ENCODE data around the gene CCDC124.
A peak's percentile ranks its signal among the peaks of the same experiment; 100 is the strongest.
"Not testable (repeated sequence)": the region's sequence is repeated elsewhere in the genome, so short reads cannot be mapped to it uniquely, and the experiment has no call there.

The CCDC124 gene, protein sequence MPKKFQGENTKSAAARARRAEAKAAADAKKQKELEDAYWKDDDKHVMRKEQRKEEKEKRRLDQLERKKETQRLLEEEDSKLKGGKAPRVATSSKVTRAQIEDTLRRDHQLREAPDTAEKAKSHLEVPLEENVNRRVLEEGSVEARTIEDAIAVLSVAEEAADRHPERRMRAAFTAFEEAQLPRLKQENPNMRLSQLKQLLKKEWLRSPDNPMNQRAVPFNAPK

DNA sequence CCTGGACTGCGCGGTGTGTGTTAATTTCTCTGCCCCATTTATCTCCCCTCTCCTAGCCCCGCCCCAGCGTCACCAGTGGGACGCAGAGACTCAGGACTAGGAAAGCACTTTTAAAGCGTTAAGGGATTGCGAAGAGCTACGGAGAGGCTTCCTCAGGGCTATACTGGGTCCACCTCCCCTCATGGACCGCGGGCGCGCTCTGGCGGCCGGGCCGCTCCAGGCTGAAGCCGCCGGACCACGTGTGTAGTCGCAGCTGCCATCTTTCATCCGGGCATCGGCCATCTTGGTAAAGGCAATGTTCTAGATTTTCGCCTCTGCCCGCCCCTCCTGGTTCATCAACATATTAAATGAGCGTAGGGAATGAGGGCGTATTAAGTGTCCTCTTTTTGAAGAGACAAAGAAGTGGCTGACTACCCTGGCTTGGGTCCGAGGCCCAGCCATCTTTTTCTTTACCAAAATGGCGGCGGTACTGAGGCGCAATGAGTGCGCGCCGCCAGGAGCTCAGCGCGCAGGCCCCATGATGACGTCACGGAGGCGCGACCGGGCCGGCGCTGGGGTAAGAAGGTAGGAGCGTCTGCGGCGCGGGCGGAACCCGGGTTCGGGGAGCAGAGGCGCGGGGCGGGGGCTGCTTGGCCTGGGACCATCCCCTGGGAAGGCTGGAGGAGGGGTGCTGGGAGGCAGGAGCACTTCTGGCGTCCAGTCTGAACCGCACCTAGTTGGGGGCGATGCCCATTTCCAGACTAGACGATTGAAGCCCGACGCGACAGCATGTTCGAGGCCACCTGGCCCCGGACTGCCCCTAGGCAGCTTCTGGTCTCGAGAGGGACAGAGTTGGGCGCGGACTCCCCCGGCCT lies at the start of gene CCDC124:
Gene CCDC124, plus strand, starts transcription at position 531 of the 854 bp plus-strand sequence. CDS start 3,406 bp downstream, outside the sequence.
- peak; percentile 89 to 98 (median 96) for DNase-seq

DNA sequence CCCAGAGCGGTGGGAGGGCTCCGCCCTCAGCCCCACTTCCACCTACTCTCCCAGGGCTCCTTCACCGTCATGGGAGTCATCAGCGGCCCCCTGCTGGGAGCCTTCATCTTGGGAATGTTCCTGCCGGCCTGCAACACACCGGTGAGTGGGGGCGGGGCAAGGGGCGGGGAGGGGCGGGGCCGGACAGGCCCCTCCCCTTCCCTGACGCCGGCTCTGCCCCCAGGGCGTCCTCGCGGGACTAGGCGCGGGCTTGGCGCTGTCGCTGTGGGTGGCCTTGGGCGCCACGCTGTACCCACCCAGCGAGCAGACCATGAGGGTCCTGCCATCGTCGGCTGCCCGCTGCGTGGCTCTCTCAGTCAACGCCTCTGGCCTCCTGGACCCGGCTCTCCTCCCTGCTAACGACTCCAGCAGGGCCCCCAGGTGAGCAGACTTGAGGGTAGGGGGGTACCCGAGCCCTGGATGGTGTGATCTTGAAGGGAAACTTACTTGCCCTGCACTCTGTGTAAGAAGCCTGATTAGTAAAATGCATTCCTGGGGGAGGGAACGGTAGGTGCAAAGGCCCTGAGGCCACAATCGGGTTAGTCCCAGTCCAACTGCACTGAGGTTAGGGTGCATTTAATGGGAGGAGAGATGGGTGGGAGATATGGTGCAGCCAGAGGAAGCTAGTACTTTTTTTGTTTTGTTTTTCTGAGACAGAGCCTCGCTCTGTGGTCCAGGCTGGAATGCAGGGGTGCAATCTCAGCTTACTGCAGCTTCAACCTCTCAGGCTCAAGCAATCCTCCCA lies 49.0 kb upstream of the CCDC124 start:
- DNase-seq = no peak

DNA sequence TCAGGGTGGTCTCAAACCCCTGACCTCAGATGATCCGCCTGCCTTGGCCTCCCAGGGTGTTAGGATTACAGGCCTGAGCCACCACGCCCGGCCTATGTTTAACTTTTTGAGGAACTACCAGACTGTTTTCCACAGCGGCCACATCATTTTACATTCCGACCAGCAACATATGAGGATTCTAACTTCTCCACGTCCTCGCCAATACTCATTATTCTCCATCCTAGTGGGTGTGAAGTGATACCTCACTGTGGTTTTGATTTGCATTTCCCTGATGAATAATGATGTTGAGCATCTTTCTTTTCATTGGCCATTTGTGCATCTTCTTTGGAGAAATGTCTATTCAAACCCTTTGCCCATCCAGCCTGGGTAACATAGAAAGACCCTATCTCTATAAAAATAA lies 46.3 kb upstream of the CCDC124 start:
- DNase-seq = no peak

DNA sequence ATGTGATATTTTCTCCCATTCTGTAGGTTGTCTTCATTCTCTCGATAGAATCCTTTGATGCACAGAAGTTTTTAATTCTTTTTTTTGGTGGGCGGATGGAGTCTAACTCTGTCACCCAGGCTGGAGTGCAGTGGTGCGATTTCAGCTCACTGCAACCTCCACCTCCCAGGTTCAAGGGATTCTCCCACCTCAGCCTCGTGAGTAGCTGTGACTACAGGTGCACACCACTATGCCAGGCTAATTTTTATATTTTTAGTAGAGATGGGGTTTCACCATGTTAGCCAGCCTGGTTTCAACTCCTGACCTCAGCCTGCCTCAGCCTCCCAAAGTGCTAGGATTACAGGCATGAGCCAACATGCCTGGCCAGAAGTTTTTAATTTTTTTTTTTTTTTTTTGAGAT lies 45.6 kb upstream of the CCDC124 start:
- DNase-seq = not testable (repeated sequence)

DNA sequence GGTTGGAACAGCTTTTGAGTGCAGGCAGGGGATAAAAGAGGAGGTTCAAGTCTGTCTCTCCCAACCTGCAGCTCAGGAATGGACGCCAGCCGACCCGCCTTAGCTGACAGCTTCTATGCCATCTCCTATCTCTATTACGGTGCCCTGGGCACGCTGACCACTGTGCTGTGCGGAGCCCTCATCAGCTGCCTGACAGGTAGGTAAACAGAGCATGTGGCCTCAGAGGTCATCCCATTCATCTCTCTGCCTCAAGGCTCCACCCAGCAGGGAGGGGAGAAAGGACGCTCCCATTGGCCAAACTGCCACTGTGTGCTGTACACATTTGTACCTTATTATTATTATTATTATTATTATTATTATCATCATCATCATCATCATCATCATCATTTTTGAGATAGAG lies 44.6 kb upstream of the CCDC124 start:
- no peak for DNase-seq

DNA sequence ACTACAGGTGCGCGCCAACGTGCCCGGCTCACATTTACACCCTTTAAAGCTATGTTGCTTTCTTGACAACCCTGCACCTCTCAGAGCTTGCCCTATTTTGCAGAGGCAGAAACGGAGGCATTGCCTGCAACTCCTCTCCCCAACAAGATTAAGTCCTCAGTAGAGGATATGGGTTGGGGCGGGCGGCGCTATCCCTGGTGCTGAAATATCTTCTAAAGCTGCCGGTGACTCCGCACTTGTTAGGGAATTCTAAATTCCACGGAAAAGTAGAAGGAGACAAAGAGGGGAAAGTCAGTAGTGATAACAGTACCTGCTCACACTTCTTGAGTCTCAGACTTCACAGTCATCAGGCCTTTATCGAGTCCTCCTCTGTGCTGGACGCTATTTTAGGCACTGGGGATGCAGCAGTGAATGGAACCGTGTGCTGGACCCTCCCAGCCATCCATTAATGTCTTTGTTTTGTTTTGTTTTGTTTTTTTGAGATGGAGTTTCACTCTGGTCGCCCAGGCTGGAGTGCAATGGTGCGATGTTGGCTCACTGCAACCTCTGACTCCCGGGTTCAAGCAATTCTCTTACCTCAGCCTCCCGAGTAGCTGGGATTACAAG lies 43.1 kb upstream of the CCDC124 start:
- no peak for DNase-seq

DNA sequence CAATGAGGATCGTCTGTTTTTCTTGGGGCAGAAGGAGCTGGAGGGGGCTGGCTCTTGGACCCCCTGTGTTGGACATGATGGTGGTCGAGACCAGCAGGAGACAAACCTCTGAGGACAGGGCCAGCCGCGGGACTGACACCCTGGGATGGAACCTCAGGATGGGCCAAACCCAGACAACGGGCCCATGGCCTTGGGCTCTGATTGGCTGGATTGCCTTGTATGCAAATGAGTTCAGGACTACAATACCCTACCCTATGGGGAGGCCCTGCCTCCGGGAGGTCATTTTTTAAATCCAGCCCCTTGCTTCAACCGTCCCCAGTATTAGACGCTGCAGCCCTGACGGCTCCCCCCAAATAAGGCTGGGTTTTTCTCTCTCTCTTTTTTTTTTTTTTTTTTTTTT lies 39.0 kb upstream of the CCDC124 start:
- DNase-seq = no peak

DNA sequence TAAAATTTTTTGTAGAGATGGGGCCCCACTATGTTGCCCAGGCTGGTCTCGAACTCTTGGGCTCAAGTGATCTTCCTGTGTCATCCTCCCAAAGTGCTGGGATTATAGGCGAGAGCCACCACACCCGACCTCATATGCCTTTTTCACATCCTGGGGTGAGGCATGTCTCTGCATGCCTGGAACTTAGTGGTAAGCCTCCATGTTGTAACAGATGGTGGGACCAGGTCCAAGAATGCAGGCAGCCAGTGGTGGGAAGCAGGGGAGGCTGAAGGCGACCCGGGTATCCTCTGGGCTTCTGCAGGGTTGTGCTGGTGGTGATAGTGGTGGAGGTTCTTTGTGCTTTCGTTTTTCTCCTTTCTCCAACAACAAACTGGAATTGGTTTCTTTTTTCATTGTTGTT lies 30.1 kb upstream of the CCDC124 start:
- DNase-seq = no peak

DNA sequence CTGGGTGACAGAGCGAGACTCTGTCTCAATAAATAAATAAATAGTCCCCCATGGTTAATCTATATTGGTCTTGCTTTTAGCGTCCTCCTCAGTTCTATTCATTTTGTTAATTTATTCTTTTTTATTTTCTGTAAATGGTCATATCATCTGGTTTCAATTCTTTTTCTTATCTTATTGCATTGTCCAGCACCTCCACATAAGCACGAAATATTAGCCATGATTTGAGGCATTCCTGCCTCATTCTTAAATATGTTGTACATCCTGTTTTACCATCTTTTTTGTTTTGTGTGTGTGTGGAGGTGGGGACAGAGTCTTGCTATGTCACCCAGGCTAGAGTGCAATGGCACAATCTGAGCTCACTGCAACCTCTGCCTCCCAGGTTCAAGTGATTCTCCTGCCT lies 24.6 kb upstream of the CCDC124 start:
- no peak for DNase-seq

DNA sequence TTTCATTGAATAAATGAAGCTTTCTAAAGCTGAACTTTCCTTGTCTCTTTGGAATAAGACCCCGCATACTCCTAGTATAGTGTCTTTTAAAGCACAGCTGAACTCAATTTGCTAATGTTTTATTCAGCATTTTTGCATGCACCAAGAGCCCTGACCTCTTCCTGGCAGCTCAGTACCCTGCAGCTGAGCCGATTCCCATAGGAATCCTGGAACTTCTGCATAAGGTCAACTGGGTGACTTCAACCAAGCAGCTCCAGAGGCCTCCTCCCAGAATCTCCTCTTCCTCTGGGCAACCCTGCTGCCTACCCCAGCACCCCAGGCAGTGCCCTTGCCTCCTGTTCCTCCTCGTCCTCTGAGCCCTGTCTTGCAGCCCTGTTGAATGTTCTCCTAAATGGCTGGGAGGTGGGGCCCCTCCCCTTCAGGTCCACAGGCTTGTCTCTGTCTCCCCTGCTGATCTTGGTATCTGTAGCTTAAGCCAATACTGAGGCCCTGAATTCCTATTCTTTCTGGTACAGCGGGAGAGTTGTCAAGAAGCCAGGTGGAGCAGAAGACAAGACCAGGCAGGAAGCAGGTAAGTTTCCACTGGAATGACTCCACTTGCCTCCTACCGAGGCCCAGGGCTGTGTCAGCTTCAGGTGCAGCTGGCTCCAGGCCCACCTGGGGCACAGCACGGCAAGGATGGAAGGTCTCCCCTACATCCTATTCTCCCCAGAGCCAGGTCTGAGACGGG lies 23.6 kb upstream of the CCDC124 start:
- DNase-seq = no peak

DNA sequence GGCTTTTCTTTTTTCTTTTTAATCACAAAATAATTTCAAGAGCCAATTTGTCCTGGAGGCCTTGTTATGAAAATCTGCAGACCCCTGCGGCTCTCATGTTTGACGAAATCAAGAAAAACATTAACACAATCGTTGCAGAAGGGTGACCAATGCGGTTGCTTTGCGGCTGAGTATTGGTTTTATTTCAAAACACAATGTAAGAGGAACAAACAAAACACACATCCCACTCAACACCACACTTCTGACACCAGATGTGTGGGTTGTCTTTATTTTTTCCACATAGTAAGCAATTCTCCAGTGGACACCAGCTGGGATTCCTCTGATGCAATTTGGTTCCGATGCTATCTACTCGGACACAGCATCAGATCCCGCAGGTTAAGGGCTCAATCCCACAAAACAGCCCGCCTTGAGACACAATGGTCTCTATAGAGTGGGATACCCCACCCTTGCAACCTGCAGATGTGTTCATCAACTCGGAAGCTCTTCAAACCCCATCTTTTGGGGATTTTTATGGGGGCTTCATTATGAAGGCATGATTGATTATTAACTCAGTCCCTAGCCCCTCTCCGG lies 21.9 kb upstream of the CCDC124 start:
- no peak for DNase-seq

DNA sequence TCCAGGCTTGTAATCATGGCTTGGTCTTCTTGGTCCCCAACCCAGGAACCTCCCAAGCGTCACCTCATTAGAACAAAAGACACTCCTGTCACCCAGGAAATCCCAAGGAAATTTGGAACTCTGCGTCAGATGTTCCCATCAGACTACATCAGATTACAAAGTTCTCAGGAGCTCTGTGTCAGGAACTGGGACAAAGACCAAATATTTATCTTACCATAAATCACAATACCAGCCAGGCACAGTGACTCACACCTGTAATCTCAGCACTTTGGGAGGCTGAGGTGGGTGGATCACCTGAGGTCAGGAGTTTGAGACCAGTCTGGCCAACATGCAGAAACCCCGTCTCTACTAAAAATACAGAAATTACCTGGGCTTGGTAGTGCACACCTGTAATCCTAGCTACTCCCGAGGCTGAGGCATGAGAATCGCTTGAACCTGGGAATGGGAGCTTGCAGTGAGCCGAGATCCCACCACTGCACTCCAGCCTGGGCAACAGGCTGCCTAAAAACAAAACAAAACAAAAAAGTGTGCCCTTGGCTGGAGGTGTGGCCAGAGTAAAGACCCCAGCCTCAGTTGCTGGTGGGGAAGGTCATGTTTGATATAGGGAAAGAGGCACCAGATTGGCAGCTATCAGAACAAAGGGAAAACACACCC lies 16.7 kb upstream of the CCDC124 start:
- DNase-seq = peak in 1 of 3 experiments; percentile 19

DNA sequence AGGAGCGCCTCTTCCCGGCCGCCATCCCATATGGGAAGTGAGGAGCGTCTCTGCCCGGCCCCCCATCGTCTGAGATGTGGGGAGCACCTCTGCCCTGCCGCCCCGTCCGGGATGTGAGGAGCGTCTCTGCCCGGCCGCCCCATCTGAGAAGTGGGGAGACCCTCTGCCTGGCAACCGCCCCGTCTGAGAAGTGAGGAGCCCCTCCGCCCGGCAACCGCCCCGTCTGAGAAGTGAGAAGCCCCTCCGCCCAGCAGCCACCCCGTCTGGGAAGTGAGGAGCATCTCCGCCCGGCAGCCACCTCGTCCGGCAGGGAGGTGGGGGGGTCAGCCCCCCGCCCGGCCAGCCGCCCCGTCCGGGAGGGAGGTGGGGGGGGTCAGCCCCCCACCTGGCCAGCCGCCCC lies 14.7 kb upstream of the CCDC124 start:
- DNase-seq = not testable (repeated sequence)

DNA sequence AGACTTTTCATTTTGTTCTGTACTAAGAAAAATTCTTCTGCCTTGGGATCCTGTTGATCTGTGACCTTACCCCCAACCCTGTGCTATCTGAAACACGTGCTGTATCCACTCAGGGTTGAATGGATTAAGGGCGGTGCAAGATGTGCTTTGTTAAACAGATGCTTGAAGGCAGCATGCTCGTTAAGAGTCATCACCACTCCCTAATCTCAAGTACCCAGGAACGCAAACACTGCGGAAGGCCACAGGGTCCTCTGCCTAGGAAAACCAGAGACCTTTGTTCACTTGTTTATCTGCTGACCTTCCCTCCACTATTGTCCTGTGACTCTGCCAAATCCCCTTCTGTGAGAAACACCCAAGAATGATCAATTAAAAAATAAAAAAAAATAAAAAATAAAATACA lies 13.7 kb upstream of the CCDC124 start:
- peak in 2 of 3 experiments; percentile 5 for DNase-seq

DNA sequence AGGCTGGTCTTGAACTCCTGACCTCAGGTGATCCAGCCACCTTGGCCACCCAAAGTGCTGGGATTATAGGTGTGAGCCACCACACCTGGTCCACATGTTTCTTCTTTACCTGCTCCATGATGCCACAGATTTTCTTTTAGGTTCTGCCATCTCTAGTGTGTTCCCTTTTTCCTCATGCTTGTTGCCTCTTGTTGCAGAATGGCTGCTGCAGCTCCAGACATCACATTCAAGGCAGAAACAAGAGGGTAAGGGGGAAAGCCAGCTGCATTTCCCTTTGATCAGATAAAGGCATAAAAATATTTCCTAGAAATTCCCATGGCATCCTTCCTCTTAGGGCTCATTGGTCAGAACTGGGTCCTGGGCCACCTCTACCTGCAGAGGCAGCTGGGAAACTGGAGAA lies 12.3 kb upstream of the CCDC124 start:
- DNase-seq = no peak

DNA sequence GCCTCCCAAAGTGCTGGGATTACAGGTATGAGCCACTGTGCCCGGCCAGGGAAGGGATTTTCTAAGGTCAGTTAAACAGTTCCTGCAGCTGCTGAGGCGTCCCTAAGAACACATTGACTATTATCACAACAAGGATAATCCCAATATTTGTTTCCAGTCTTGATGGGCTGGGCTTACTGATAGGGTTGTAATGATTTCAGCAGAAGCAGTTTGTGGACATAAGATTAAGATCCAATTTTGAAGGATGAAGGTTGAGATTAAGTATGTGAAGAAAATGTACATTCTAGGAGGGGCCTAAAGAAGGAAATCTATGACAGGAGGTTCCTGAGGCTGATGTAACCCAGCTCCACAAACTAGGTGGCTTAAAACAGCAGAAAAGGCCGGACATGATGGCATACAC lies 10.7 kb upstream of the CCDC124 start:
- DNase-seq = no peak

DNA sequence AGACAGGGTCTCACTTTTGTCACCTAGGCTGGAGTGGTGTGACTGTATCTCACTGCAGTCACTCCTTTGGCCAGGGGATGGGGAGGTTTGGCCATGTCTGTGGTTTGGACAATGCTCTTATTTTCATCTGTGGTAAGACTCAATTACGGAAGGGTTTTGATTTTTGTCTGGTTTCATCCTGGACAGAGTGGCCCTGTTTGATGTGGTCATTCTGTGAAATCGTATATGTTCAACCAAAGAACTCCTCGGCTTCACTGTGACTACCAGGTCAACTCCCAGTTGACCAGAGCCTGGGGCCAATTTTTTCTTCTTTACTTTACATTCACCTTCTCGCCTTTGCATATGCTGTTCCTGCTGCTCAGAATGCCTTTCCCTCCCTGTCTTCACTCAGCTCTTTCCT lies 6.8 kb upstream of the CCDC124 start:
- DNase-seq = no peak

DNA sequence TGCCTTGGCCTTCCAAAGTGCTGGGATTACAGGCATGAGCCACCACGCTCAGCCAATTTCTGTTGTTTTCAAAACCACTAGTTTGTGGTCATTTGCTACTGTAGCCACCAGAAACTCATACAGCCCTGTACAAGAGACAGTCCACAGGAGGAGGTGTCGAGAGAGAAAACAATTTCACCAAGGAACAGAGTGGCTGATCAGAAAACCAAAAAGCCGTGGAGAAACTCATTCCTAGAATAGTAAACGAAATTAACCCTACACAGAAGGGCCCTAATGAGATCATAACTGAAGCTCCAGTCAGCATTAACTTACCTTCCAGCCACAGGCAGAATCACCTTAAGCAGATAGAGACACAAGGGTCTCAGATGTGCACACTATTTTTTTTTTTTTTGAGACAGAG lies 3.8 kb upstream of the CCDC124 start:
- DNase-seq = no peak

DNA sequence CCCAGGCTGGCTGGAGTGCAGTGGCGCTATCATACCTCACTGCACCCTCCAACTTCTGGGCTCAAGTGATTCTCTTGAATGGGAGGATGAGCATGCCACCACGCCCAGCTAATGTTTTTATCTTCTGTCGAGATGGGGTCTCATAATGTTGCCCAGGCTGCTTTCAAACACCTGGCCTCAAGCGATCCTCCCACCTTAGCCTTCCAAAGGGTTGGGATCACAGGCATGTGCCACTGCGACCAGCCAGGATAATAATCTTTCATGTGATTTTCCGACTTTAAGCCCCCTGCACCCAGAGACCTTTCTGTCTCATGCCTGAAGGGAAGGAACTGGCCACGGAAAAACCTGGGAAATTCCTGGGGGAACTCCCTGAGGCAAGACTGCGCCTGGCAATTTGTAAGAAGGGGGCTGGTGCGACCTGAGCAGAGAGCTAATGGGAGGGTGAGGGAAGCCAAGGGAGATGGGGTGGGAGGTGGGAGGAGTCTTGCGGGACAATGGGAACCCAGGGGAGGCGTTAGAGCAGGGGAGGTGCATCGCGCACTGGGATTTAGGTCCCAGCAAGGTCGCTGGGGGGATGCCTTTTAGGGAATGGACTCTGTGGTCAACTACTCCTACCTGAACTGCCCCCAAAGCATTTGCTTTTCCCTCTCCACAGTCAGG lies 1.2 kb upstream of the CCDC124 start:
- DNase-seq = peak in 2 of 3 experiments; percentile 18 to 62

DNA sequence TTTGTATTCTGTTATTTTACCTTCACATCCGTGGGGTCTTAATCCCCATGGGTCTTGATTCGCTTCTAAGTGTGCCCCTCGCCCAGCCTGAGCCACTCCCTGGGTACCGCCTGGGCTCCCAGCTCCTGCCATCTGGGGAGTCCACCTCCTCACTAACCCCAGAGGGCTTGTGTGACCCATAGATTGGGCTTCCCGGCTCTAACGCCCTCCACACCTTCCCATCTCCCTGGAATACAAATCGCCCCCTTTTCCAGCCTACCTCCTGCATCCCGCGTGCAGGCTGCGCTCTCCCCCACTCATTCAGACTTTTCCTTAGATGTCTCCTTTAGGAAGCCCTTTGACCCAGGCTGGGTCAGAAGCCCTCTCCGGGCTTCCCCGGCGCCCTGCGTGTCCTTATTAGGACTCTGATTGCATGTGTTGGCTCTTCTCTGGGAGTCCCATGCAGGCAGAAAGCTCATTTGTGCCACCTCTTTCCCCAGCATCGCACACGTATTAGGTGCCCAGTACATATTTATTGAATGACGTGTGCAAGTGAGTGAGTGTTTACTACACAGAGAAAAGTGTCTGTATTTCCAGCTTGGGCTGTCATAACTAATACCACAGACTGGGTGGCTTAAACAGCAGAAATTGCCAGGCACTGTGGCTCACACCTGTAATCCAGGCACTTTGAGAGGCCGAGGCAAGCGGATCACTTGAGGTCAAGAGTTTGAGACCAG lies 757 bp downstream of the CCDC124 start:
- no peak for DNase-seq

Measured in NCI-H1417 (cell line).